Fibroblast of lung (primary cell): ENCODE measurements around the gene ECSIT. TPM values are rescaled to one million over a fixed set of nuclear protein-coding genes. Genes with fewer than 3 reads are reported as not detected.
A peak's percentile ranks its signal among the peaks of the same experiment; 100 is the strongest.

Experiments used
- DNase-seq, 2 donors: peaks; one replicate each; pipeline versions ENCODE4 v3.0.0 to v3.0.0-alpha.2; 2010; ENCODE audit warnings: low read depth in 2 of 2
- H2AFZ ChIP-seq: 2 replicates; pipeline ENCODE4 v1.5.1; 2012; ENCODE audit warnings: low read length, control low read depth, inconsistent platforms
- H3K27ac ChIP-seq: 2 replicates; pipeline ENCODE4 v1.5.1; 2011; ENCODE audit warnings: low read length, control low read depth; ENCODE audit not compliant: insufficient read depth
- H3K27me3 ChIP-seq: 2 replicates; pipeline ENCODE4 v1.5.1; 2011; ENCODE audit warnings: mild to moderate bottlenecking, low read length; ENCODE audit not compliant: control insufficient read depth, insufficient read depth
- H3K36me3 ChIP-seq: 2 replicates; pipeline ENCODE4 v1.5.1; 2011; ENCODE audit warnings: low read length; ENCODE audit not compliant: control insufficient read depth, insufficient read depth
- H3K4me1 ChIP-seq: 2 replicates; pipeline ENCODE4 v1.5.1; 2011; ENCODE audit warnings: low read length; ENCODE audit not compliant: control insufficient read depth, insufficient read depth; ENCODE audit errors: extremely low read depth
- H3K4me2 ChIP-seq: 2 replicates; pipeline ENCODE4 v1.5.1; 2011; ENCODE audit warnings: low read length, control low read depth; ENCODE audit not compliant: insufficient read depth; ENCODE audit errors: extremely low read depth
- H3K4me3 ChIP-seq, 4 experiments: fragments of 200-600 bp in 1 of 4; sonication (generic) in 1 of 4; replicated peaks in 1 of 4; 2 replicates each; pipeline ENCODE4 v1.5.1; 2011 to 2016; ENCODE audit warnings: low read length in 4 of 4, low read depth in 3 of 4, mild to moderate bottlenecking in 3 of 4, control low read depth in 2 of 4, inconsistent platforms in 1 of 4, mixed read lengths in 1 of 4; ENCODE audit not compliant: insufficient read depth in 1 of 4; ENCODE audit errors: control extremely low read depth in 1 of 4
- H3K79me2 ChIP-seq: 2 replicates; pipeline ENCODE4 v1.5.1; 2012; ENCODE audit warnings: mild to moderate bottlenecking, low read length, inconsistent platforms; ENCODE audit not compliant: control insufficient read depth, insufficient read depth
- H3K9ac ChIP-seq: 2 replicates; pipeline ENCODE4 v1.5.1; 2011; ENCODE audit warnings: mild to moderate bottlenecking, low read length, control low read depth; ENCODE audit not compliant: insufficient read depth
- H3K9me3 ChIP-seq: 2 replicates; pipeline ENCODE4 v1.5.1; 2012; ENCODE audit warnings: low read depth, low read length; ENCODE audit not compliant: control insufficient read depth, insufficient read depth
- H4K20me1 ChIP-seq: 2 replicates; pipeline ENCODE4 v1.5.1; 2011; ENCODE audit warnings: low read length; ENCODE audit not compliant: control insufficient read depth, insufficient read depth; ENCODE audit errors: extremely low read depth
- CTCF ChIP-seq, 2 donors: IDR thresholded peaks in 1 of 2; conservative IDR thresholded peaks in 1 of 2; 1 replicate in 1 of 2; 2 replicates in 1 of 2; pipeline ENCODE4 v1.5.1; 2011 to 2012; ENCODE audit warnings: low read length in 2 of 2, control low read depth in 1 of 2, inconsistent platforms in 1 of 2, low read depth in 1 of 2, mild to moderate bottlenecking in 1 of 2
- EZH2 ChIP-seq: IDR thresholded peaks from 2 replicates; pipeline ENCODE4 v1.5.1; 2012; ENCODE audit warnings: low read length, control low read depth, mild to moderate bottlenecking; ENCODE audit errors: missing control alignments
- polyA plus RNA-seq, 2 donors: library from polyadenylated mRNA; depleted of rRNA in 1 of 2; stranded (reverse) in 1 of 2; unstranded in 1 of 2; fragments of >200 nt; gene quantifications; 2 replicates each; pipeline ENCODE4 v1.2.1, GENCODE V29; 2011 to 2012; ENCODE audit warnings: missing spikeins in 1 of 2
- total RNA-seq: library from RNA; depleted of rRNA; stranded (reverse); fragments of >200 nt; gene quantifications from 2 replicates; pipeline ENCODE4 v1.2.1, GENCODE V29; 2014

ECSIT gene
- total and polyA plus RNA-seq, 2 donors (not counting 1 experiment from before 2014, with no cell fraction given): 19.3 to 33.5 TPM

GRCh38 chr19:11535792-11536595 is 7.1 kb upstream of the ECSIT start:
- no peaks in the 10 kb centered on the region for H3K27me3 ChIP-seq
- no peaks in the 10 kb centered on the region for H3K79me2 ChIP-seq
- H3K27ac ChIP-seq: peak overlapping the region; percentile 84
- peak overlapping the region; percentile 58 for H3K9ac ChIP-seq
- no peaks in the 10 kb centered on the region for H4K20me1 ChIP-seq
- peak overlapping the region; percentile 16 to 50 (median 38) for H3K4me3 ChIP-seq
- no peaks in the 10 kb centered on the region for H3K9me3 ChIP-seq
- peak overlapping the region; percentile 65 for H2AFZ ChIP-seq
- DNase-seq: peak; percentile 82 to 89
- no peaks in the 10 kb centered on the region for H3K36me3 ChIP-seq
- peak overlapping the region; percentile 55 for H3K4me2 ChIP-seq
- H3K4me1 ChIP-seq: peaks cover 24% of the 10 kb centered on the region
- TF ChIP-seq EZH2: no peak
- TF ChIP-seq CTCF (conservative IDR thresholded peaks at IDR 0.05 in 1 of 2, IDR thresholded peaks at IDR 0.05 in 1 of 2; ENCODE audit: low read depth in 1 of 2, low read length in 2 of 2): peak; percentile 64 to 86

- no peaks in the 10 kb centered on the region for H3K36me3 ChIP-seq
- no peak overlapping the region for H3K4me2 ChIP-seq
- no peak for DNase-seq
- peaks cover 29% of the 10 kb centered on the region for H3K4me1 ChIP-seq
- no peaks in the 10 kb centered on the region for H3K9me3 ChIP-seq
- no peaks in the 10 kb centered on the region for H3K79me2 ChIP-seq
- H2AFZ ChIP-seq: no peak overlapping the region
- H3K27me3 ChIP-seq: no peaks in the 10 kb centered on the region
- no peaks in the 10 kb centered on the region for H4K20me1 ChIP-seq
- peak overlapping the region; percentile 84 for H3K27ac ChIP-seq
- no peak overlapping the region for H3K4me3 ChIP-seq
- H3K9ac ChIP-seq: no peak overlapping the region
- TF ChIP-seq EZH2: no peak
- TF ChIP-seq CTCF (conservative IDR thresholded peaks at IDR 0.05 in 1 of 2, IDR thresholded peaks at IDR 0.05 in 1 of 2; ENCODE audit: low read depth in 1 of 2, low read length in 2 of 2): no peak
Measured at GRCh38 chr19:11534948-11535347, 6.0 kb upstream of the ECSIT start.

- Histone ChIP-seq H3K9me3 (no peaks in the 10 kb centered on the region), H3K27ac (no peak overlapping the region), H3K36me3 (no peaks in the 10 kb centered on the region), H3K4me1 (peaks cover 28% of the 10 kb centered on the region), H2AFZ (no peak overlapping the region), H3K4me3 (no peak overlapping the region), H3K4me2 (no peak overlapping the region), H3K27me3 (no peaks in the 10 kb centered on the region), H3K79me2 (no peaks in the 10 kb centered on the region), H4K20me1 (no peaks in the 10 kb centered on the region), H3K9ac (no peak overlapping the region)
- no peak for DNase-seq
- TF ChIP-seq EZH2 (no peak), CTCF (conservative IDR thresholded peaks at IDR 0.05 in 1 of 2, IDR thresholded peaks at IDR 0.05 in 1 of 2; ENCODE audit: low read depth in 1 of 2, low read length in 2 of 2) (no peak)
Measured at GRCh38 chr19:11534538-11534937, 5.6 kb upstream of the ECSIT start.
